Hindlimb muscle (tissue), 1 donor: ENCODE results near the gene CDK5RAP1. TPM values are rescaled to one million over a fixed set of nuclear protein-coding genes. Genes with fewer than 3 reads are reported as not detected.
"Not testable (repeated sequence)": the region's sequence is repeated elsewhere in the genome, so short reads cannot be mapped to it uniquely, and the experiment has no call there.

ENCODE experiments used
- DNase-seq: peaks from one replicate; pipeline ENCODE4 v3.0.0-alpha.2; 2013
- polyA plus RNA-seq: library from polyadenylated mRNA; unstranded; fragments of 120-200 nt; gene quantifications from one replicate; pipeline ENCODE4 v1.2.1, GENCODE V29; 2013; ENCODE audit not compliant: insufficient read length

CDK5RAP1 gene
- polyA plus RNA-seq, 1 donor, result 24.6 TPM

- DNase-seq, result no peak
Measured at GRCh38 chr20:33419140-33419974, 18.0 kb upstream of the CDK5RAP1 start.

GRCh38 chr20:33418033-33418432 is 16.7 kb upstream of the CDK5RAP1 start:
- no peak for DNase-seq

- no peak for DNase-seq
Measured at GRCh38 chr20:33415948-33416347, 14.6 kb upstream of the CDK5RAP1 start.

- DNase-seq, result no peak
Measured at GRCh38 chr20:33412484-33412838, 11.1 kb upstream of the CDK5RAP1 start.

GRCh38 chr20:33411711-33412483 is 10.6 kb upstream of the CDK5RAP1 start:
- no peak for DNase-seq

GRCh38 chr20:33411242-33411641 is 9.9 kb upstream of the CDK5RAP1 start:
- no peak for DNase-seq

GRCh38 chr20:33410081-33410742 is 8.9 kb upstream of the CDK5RAP1 start:
- no peak for DNase-seq

- DNase-seq, result no peak
Measured at GRCh38 chr20:33408716-33409654, 7.7 kb upstream of the CDK5RAP1 start.

GRCh38 chr20:33408313-33408712 is 7.0 kb upstream of the CDK5RAP1 start:
- no peak for DNase-seq

GRCh38 chr20:33407796-33408195 is 6.5 kb upstream of the CDK5RAP1 start:
- no peak for DNase-seq

GRCh38 chr20:33407251-33407650 is 5.9 kb upstream of the CDK5RAP1 start:
- DNase-seq, result no peak

GRCh38 chr20:33404281-33404680 is 3.0 kb upstream of the CDK5RAP1 start:
- DNase-seq, result no peak

GRCh38 chr20:33401921-33402369 is 626 bp upstream of the CDK5RAP1 start:
- DNase-seq, result no peak

GRCh38 chr20:33400812-33401183 is 521 bp downstream of the CDK5RAP1 start:
- no peak for DNase-seq

- DNase-seq, result no peak
Measured at GRCh38 chr20:33399924-33400323, 1.4 kb downstream of the CDK5RAP1 start.

GRCh38 chr20:33394718-33395117 is 6.6 kb downstream of the CDK5RAP1 start:
- DNase-seq, result no peak

GRCh38 chr20:33393609-33394008 is 7.7 kb downstream of the CDK5RAP1 start:
- DNase-seq, result no peak

GRCh38 chr20:33391722-33392415 is 9.4 kb downstream of the CDK5RAP1 start:
- no peak for DNase-seq

GRCh38 chr20:33389326-33389725 is 12.0 kb downstream of the CDK5RAP1 start:
- DNase-seq, result not testable (repeated sequence)

- DNase-seq, result no peak
Measured at GRCh38 chr20:33388268-33388667, 13.1 kb downstream of the CDK5RAP1 start.

GRCh38 chr20:33387177-33387576 is 14.1 kb downstream of the CDK5RAP1 start:
- DNase-seq, result no peak

- no peak for DNase-seq
Measured at GRCh38 chr20:33386673-33387072, 14.6 kb downstream of the CDK5RAP1 start.
